Subcutaneous abdominal adipose tissue (tissue), 5 donors: Measurements from ENCODE around the gene GP1BA.
A peak's percentile ranks its signal among the peaks of the same experiment; 100 is the strongest.
"Not testable (repeated sequence)": the region's sequence is repeated elsewhere in the genome, so short reads cannot be mapped to it uniquely, and the experiment has no call there.

Experiments
- H3K27ac ChIP-seq: one replicate; pipeline ENCODE4 v1.7.0; 2013; ENCODE audit warnings: low read depth, mild to moderate bottlenecking, inconsistent platforms, low read length, moderate library complexity
- H3K27me3 ChIP-seq, 5 donors: one replicate each; pipeline ENCODE4 v1.7.0; 2013; ENCODE audit warnings: low read length in 5 of 5, inconsistent platforms in 1 of 5; ENCODE audit not compliant: control insufficient read depth in 5 of 5, insufficient read depth in 4 of 5
- H3K36me3 ChIP-seq, 5 donors: one replicate each; pipeline ENCODE4 v1.7.0; 2013; ENCODE audit warnings: low read length in 5 of 5; ENCODE audit not compliant: control insufficient read depth in 5 of 5, insufficient read depth in 5 of 5
- H3K4me1 ChIP-seq, 5 donors: one replicate each; pipeline ENCODE4 v1.7.0; 2013; ENCODE audit warnings: low read length in 5 of 5, mild to moderate bottlenecking in 3 of 5, moderate library complexity in 1 of 5; ENCODE audit not compliant: control insufficient read depth in 5 of 5, insufficient read depth in 5 of 5
- H3K4me3 ChIP-seq, 5 donors: one replicate each; pipeline ENCODE4 v1.7.0; 2013; ENCODE audit warnings: low read length in 5 of 5, low read depth in 1 of 5
- H3K9ac ChIP-seq, 5 donors: one replicate each; pipeline ENCODE4 v1.7.0; 2013; ENCODE audit warnings: low read length in 5 of 5, mild to moderate bottlenecking in 4 of 5, moderate library complexity in 3 of 5
- H3K9me3 ChIP-seq, 5 donors: one replicate each; pipeline ENCODE4 v1.7.0; 2013; ENCODE audit warnings: low read length in 5 of 5; ENCODE audit not compliant: control insufficient read depth in 5 of 5
- donor health status: healthy.
- donor health status: healthy.
- donor health status: healthy.
- donor health status: healthy.
- donor health status: healthy.

Gene GP1BA

GRCh38 chr17:4901108-4901647 lies 30.9 kb upstream of the GP1BA start:
- Histone ChIP-seq H3K4me1 (peaks cover 0 to 53% (median 37%) of the 10 kb centered on the region in 5 donors), H3K9ac (peak overlapping the region in 2 of 5 donors; percentile 1 to 70), H3K4me3 (peak overlapping the region in 4 of 5 donors; percentile 28 to 72 (median 69)), H3K27ac (peak overlapping the region; percentile 32), H3K36me3 (peaks cover 0 to 12% (median 12%) of the 10 kb centered on the region in 5 donors), H3K9me3 (no peaks in the 10 kb centered on the region), H3K27me3 (peaks cover 5 to 26% (median 9%) of the 10 kb centered on the region in 5 donors)

GRCh38 chr17:4901648-4902344 lies 30.3 kb upstream of the GP1BA start:
- Histone ChIP-seq H3K4me3 (peak overlapping the region in 4 of 5 donors; percentile 28 to 72 (median 69)), H3K4me1 (peaks cover 0 to 53% (median 37%) of the 10 kb centered on the region in 5 donors), H3K27me3 (peaks cover 5 to 26% (median 9%) of the 10 kb centered on the region in 5 donors), H3K9ac (peak overlapping the region in 2 of 5 donors; percentile 1 to 70), H3K9me3 (no peaks in the 10 kb centered on the region), H3K27ac (peak overlapping the region; percentile 75), H3K36me3 (peaks cover 0 to 6% (median 6%) of the 10 kb centered on the region in 5 donors)

GRCh38 chr17:4902540-4902939 lies 29.5 kb upstream of the GP1BA start:
- Histone ChIP-seq H3K36me3 (no peaks in the 10 kb centered on the region), H3K9ac (no peak overlapping the region), H3K4me1 (peaks cover 0 to 53% (median 37%) of the 10 kb centered on the region in 5 donors), H3K27me3 (peaks cover 5 to 26% (median 9%) of the 10 kb centered on the region in 5 donors), H3K4me3 (no peak overlapping the region), H3K27ac (peak overlapping the region; percentile 75), H3K9me3 (no peaks in the 10 kb centered on the region)

- Histone ChIP-seq H3K4me3 (peak within 1 kb of the TSS in 2 of 5 donors; percentile 44 to 70), H3K9ac (peak within 1 kb of the TSS in 1 of 5 donors; percentile 20), H3K36me3 (no peaks in the 10 kb centered on the region), H3K27me3 (peaks cover 5 to 25% (median 9%) of the 10 kb centered on the region in 5 donors), H3K9me3 (no peaks in the 10 kb centered on the region), H3K27ac (peak within 1 kb of the TSS; percentile 75), H3K4me1 (peaks cover 0 to 54% (median 39%) of the 10 kb centered on the region in 5 donors)
Observed at GRCh38 chr17:4903051-4903818, 28.8 kb upstream of the GP1BA start, which contains the start of gene CHRNE. Gene CHRNE (minus strand): TSS chr17:4903098. CDS start chr17:4903063, 35 bp downstream.

GRCh38 chr17:4906642-4907041 lies 25.4 kb upstream of the GP1BA start:
- not testable (repeated sequence) for H3K4me3 ChIP-seq, H3K27me3 ChIP-seq, H3K9me3 ChIP-seq, H3K36me3 ChIP-seq, H3K9ac ChIP-seq, H3K27ac ChIP-seq
- H3K4me1 ChIP-seq, result peaks cover 0 to 35% (median 21%) of the 10 kb centered on the region in 5 donors

GRCh38 chr17:4908301-4908700 lies 23.8 kb upstream of the GP1BA start:
- no peaks in the 10 kb centered on the region for H3K27me3 ChIP-seq
- H3K9ac ChIP-seq, result peak overlapping the region in 4 of 5 donors; percentile 4 to 48 (median 32)
- H3K4me3 ChIP-seq, result peak overlapping the region in 1 of 5 donors; percentile 34
- no peaks in the 10 kb centered on the region for H3K9me3 ChIP-seq
- peaks cover 0 to 19% (median 16%) of the 10 kb centered on the region in 5 donors for H3K4me1 ChIP-seq
- H3K36me3 ChIP-seq, result no peaks in the 10 kb centered on the region
- peak overlapping the region; percentile 41 for H3K27ac ChIP-seq

- Histone ChIP-seq H3K27ac (peak overlapping the region; percentile 41), H3K9ac (peak overlapping the region in 3 of 5 donors; percentile 35 to 48 (median 41)), H3K4me3 (peak overlapping the region in 3 of 5 donors; percentile 6 to 34 (median 26)), H3K27me3 (no peaks in the 10 kb centered on the region), H3K9me3 (no peaks in the 10 kb centered on the region), H3K4me1 (peaks cover 0 to 18% (median 16%) of the 10 kb centered on the region in 5 donors), H3K36me3 (no peaks in the 10 kb centered on the region)
Observed at GRCh38 chr17:4908711-4909496, 23.2 kb upstream of the GP1BA start.

GRCh38 chr17:4913994-4914393 lies 18.1 kb upstream of the GP1BA start:
- no peak overlapping the region for H3K9ac ChIP-seq
- H3K4me1 ChIP-seq, result peaks cover 0 to 13% (median 11%) of the 10 kb centered on the region in 5 donors
- no peak overlapping the region for H3K4me3 ChIP-seq
- no peak overlapping the region for H3K27ac ChIP-seq
- H3K36me3 ChIP-seq, result no peaks in the 10 kb centered on the region
- H3K9me3 ChIP-seq, result no peaks in the 10 kb centered on the region
- no peaks in the 10 kb centered on the region for H3K27me3 ChIP-seq

- not testable (repeated sequence) for H3K4me3 ChIP-seq, H3K27me3 ChIP-seq, H3K27ac ChIP-seq, H3K9ac ChIP-seq, H3K9me3 ChIP-seq, H3K36me3 ChIP-seq
- H3K4me1 ChIP-seq, result peaks cover 0 to 13% (median 6%) of the 10 kb centered on the region in 5 donors
Observed at GRCh38 chr17:4914551-4914950, 17.5 kb upstream of the GP1BA start.
